IMR-90 (cell line): ENCODE results near the gene PCAT6. TPM values are rescaled to one million over a fixed set of nuclear protein-coding genes. Genes with fewer than 3 reads are reported as not detected.

ENCODE experiments used
- ATAC-seq: fragments of 200-7000 bp; cut with Tn5 transposase; 2 replicates; pipeline ENCODE4 v1.9.1; 2020; ENCODE audit warnings: low read depth, mild to moderate bottlenecking, moderate library complexity
- BruUV-seq: library from RNA; stranded (reverse); fragments of 400-500 nt; replicated peaks from 2 replicates; lab custom pipeline; 2021; lab: Mats Ljungman, UMichigan
- CTCF ChIA-PET: fragments of 300-600 bp; formaldehyde crosslinking; extraction: SDS; loops from one replicate; lab custom pipeline; 2021; ENCODE audit warnings: antibody characterized with exemption; lab: Yijun Ruan, JAX
- POLR2A ChIA-PET: fragments of 300-600 bp; sonication (Branson Sonifier 250); formaldehyde crosslinking; loops from one replicate; lab custom pipeline; 2022; ENCODE audit warnings: antibody characterized with exemption; ENCODE audit not compliant: unreplicated experiment; lab: Charles Lee
- DNase-seq: peaks from one replicate; pipeline ENCODE4 v3.0.0; 2013
- H2AFZ ChIP-seq: replicated peaks from 2 replicates; pipeline ENCODE3; 2013; ENCODE audit warnings: low read length, mild to moderate bottlenecking; ENCODE audit not compliant: poor library complexity
- H2AK5ac ChIP-seq: 2 replicates; pipeline ENCODE4 v1.6.1; 2013; ENCODE audit warnings: low read depth, low read length, inconsistent platforms
- H2AK9ac ChIP-seq: replicated peaks from 2 replicates; pipeline ENCODE3; 2013; ENCODE audit warnings: mild to moderate bottlenecking, low read depth, low read length, moderate library complexity; ENCODE audit not compliant: poor library complexity
- H2BK120ac ChIP-seq: 2 replicates; pipeline ENCODE4 v1.6.1; 2013; ENCODE audit warnings: low read depth, low read length, inconsistent platforms
- H2BK15ac ChIP-seq: 3 replicates; pipeline ENCODE4 v1.6.1; 2013; ENCODE audit warnings: low read depth, low read length, inconsistent platforms
- H2BK20ac ChIP-seq: 2 replicates; pipeline ENCODE4 v1.6.1; 2013; ENCODE audit warnings: low read depth, mild to moderate bottlenecking, inconsistent platforms, low read length, moderate library complexity
- H2BK5ac ChIP-seq: 2 replicates; pipeline ENCODE4 v1.6.1; 2013; ENCODE audit warnings: mild to moderate bottlenecking, low read depth, low read length, inconsistent platforms; ENCODE audit not compliant: poor library complexity, severe bottlenecking
- H3K14ac ChIP-seq: replicated peaks from 2 replicates; pipeline ENCODE4 v1.6.1; 2013; ENCODE audit warnings: low read depth, low read length, inconsistent platforms
- H3K18ac ChIP-seq: 2 replicates; pipeline ENCODE4 v1.6.1; 2013; ENCODE audit warnings: low read depth, low read length, control low read depth
- H3K23ac ChIP-seq: 2 replicates; pipeline ENCODE4 v1.6.1; 2013; ENCODE audit warnings: low read depth, low read length, inconsistent platforms
- H3K27ac ChIP-seq: 2 replicates; pipeline ENCODE4 v1.5.1; 2013; ENCODE audit warnings: mild to moderate bottlenecking, control low read depth, low read length; ENCODE audit not compliant: insufficient read depth
- H3K27me3 ChIP-seq: 2 replicates; pipeline ENCODE4 v1.6.1; 2013; ENCODE audit warnings: low read length; ENCODE audit not compliant: control insufficient read depth, insufficient read depth
- H3K36me3 ChIP-seq: 2 replicates; pipeline ENCODE4 v1.6.1; 2013; ENCODE audit warnings: low read length, mixed read lengths; ENCODE audit not compliant: control insufficient read depth, insufficient read depth
- H3K4ac ChIP-seq: 2 replicates; pipeline ENCODE4 v1.6.1; 2013; ENCODE audit warnings: low read depth, low read length, inconsistent platforms
- H3K4me1 ChIP-seq: 2 replicates; pipeline ENCODE4 v1.6.1; 2013; ENCODE audit warnings: low read length, mixed read lengths; ENCODE audit not compliant: control insufficient read depth, insufficient read depth
- H3K4me2 ChIP-seq: 2 replicates; pipeline ENCODE4 v1.6.1; 2013; ENCODE audit warnings: low read depth, mild to moderate bottlenecking, control low read depth, low read length, moderate library complexity
- H3K4me3 ChIP-seq: 2 replicates; pipeline ENCODE4 v1.5.1; 2013; ENCODE audit warnings: low read depth, mild to moderate bottlenecking, control low read depth, low read length, moderate library complexity; ENCODE audit not compliant: insufficient read depth
- H3K56ac ChIP-seq: 2 replicates; pipeline ENCODE4 v1.6.1; 2013; ENCODE audit warnings: low read length, inconsistent platforms; ENCODE audit not compliant: insufficient read depth; ENCODE audit errors: extremely low read depth
- H3K79me1 ChIP-seq, 2 experiments: 2 replicates each; pipeline ENCODE4 v1.6.1; 2013; ENCODE audit warnings: low read length in 2 of 2, inconsistent platforms in 1 of 2, low read depth in 1 of 2
- H3K9ac ChIP-seq: 2 replicates; pipeline ENCODE4 v1.6.1; 2013; ENCODE audit warnings: low read depth, low read length, control low read depth
- H3K9me1 ChIP-seq: 2 replicates; pipeline ENCODE4 v1.6.1; 2013; ENCODE audit warnings: low read length, inconsistent platforms; ENCODE audit not compliant: insufficient read depth
- H3K9me3 ChIP-seq: 2 replicates; pipeline ENCODE4 v1.6.1; 2013; ENCODE audit warnings: low read length; ENCODE audit not compliant: control insufficient read depth, insufficient read depth
- H4K20me1 ChIP-seq: 2 replicates; pipeline ENCODE4 v1.6.1; 2013; ENCODE audit warnings: low read length, inconsistent platforms; ENCODE audit not compliant: insufficient read depth
- H4K5ac ChIP-seq: 2 replicates; pipeline ENCODE4 v1.6.1; 2013; ENCODE audit warnings: mild to moderate bottlenecking, low read depth, low read length, control low read depth
- H4K8ac ChIP-seq, 2 experiments: 2 replicates each; pipeline ENCODE4 v1.6.1; 2013; ENCODE audit warnings: low read depth in 2 of 2, low read length in 2 of 2, control low read depth in 1 of 2, inconsistent platforms in 1 of 2
- H4K91ac ChIP-seq: 2 replicates; pipeline ENCODE4 v1.6.1; 2013; ENCODE audit warnings: low read depth, low read length, inconsistent platforms; ENCODE audit not compliant: insufficient read depth
- BHLHE40 ChIP-seq: fragments of 150-350 bp; IDR thresholded peaks from 2 replicates; pipeline ENCODE4 v1.6.1; 2016; ENCODE audit warnings: mild to moderate bottlenecking, low read depth, low read length
- CHD1 ChIP-seq: IDR thresholded peaks from 2 replicates; pipeline ENCODE4 v1.6.1; 2012; ENCODE audit warnings: low read depth, low read length, improper control_type of control experiment
- FOS ChIP-seq: fragments of 150-350 bp; IDR thresholded peaks from 2 replicates; pipeline ENCODE4 v1.6.1; 2016; ENCODE audit warnings: low read depth, low read length
- MAFK ChIP-seq: IDR thresholded peaks from 2 replicates; pipeline ENCODE4 v1.6.1; 2012; ENCODE audit warnings: low read depth, low read length, improper control_type of control experiment
- MAZ ChIP-seq: IDR thresholded peaks from 2 replicates; pipeline ENCODE4 v1.6.1; 2012; ENCODE audit warnings: low read depth, mild to moderate bottlenecking, low read length, improper control_type of control experiment, moderate library complexity, borderline replicate concordance
- MXI1 ChIP-seq: IDR thresholded peaks from 2 replicates; pipeline ENCODE4 v1.6.1; 2012; ENCODE audit warnings: low read depth, mild to moderate bottlenecking, low read length, moderate library complexity, borderline replicate concordance
- NFE2L2 ChIP-seq: fragments of 150-350 bp; IDR thresholded peaks from 2 replicates; pipeline ENCODE4 v1.6.1; 2016; ENCODE audit warnings: low read depth, mild to moderate bottlenecking, low read length
- POLR2A ChIP-seq: IDR thresholded peaks from 2 replicates; pipeline ENCODE4 v1.6.1; 2012; ENCODE audit warnings: mild to moderate bottlenecking, low read depth, low read length
- RAD21 ChIP-seq: IDR thresholded peaks from 2 replicates; pipeline ENCODE4 v1.6.1; 2012; ENCODE audit warnings: low read length, improper control_type of control experiment
- RCOR1 ChIP-seq: IDR thresholded peaks from 2 replicates; pipeline ENCODE4 v1.6.1; 2012; ENCODE audit warnings: mild to moderate bottlenecking, low read length, improper control_type of control experiment; ENCODE audit not compliant: insufficient replicate concordance
- SMC3 ChIP-seq: fragments of 150-350 bp; IDR thresholded peaks from 2 replicates; pipeline ENCODE4 v1.6.1; 2016; ENCODE audit warnings: low read depth, mild to moderate bottlenecking, antibody characterized with exemption, low read length, moderate library complexity
- WGBS, 2 experiments: methylation state at CpG; one replicate each; pipeline versions ENCODE4 v1.1.5 to v1.1.7; 2013; ENCODE audit warnings: missing lambda C conversion rate in 2 of 2; ENCODE audit not compliant: insufficient read length in 1 of 2; ENCODE audit errors: extremely low coverage in 2 of 2; 5-methylcytosine and 5-hydroxymethylcytosine counted together
- dilution Hi-C: fragments of 300-500 bp; cut with HindIII; formaldehyde crosslinking; loops from one replicate; pipeline ENCODE4 v1.14.3; 2018; ENCODE audit warnings: low sequenced_read_pairs; ENCODE audit not compliant: unreplicated experiment
- in situ Hi-C: fragments of 300-500 bp; cut with MboI; formaldehyde crosslinking; loops from 3 replicates; pipeline ENCODE4 v1.14.3; 2019; ENCODE audit warnings: low sequenced_read_pairs, inconsistent platforms, mixed read lengths
- intact Hi-C: fragments of 100-400 bp; cut with micrococcal nuclease; formaldehyde crosslinking; loops from 2 replicates; pipeline ENCODE4 v1.10.0; 2022
- polyA plus RNA-seq, 3 experiments: library from polyadenylated mRNA; depleted of rRNA; stranded (reverse); fragments of >200 nt; gene quantifications; 2 replicates each; pipeline ENCODE4 v1.2.3, GENCODE V29; 2012; ENCODE audit warnings: low replicate concordance in 1 of 3
- total RNA-seq: library from RNA; depleted of rRNA; stranded (reverse); fragments of >200 nt; gene quantifications from 2 replicates; pipeline ENCODE4 v1.2.3, GENCODE V29; 2012
- TF ChIP-seq, protein P1 (sequence below): conservative IDR thresholded peaks from 2 replicates; pipeline ENCODE4 v1.5.1; 2012; ENCODE audit warnings: mild to moderate bottlenecking, low read depth, low read length, improper control_type of control experiment
- TF ChIP-seq, protein P2 (sequence below): fragments of 150-350 bp; IDR thresholded peaks from 2 replicates; pipeline ENCODE4 v1.6.1; 2017; ENCODE audit warnings: mild to moderate bottlenecking, antibody characterized with exemption, low read length, low read depth
- TF ChIP-seq, protein P3 (sequence below): fragments of 150-350 bp; IDR thresholded peaks from 2 replicates; pipeline ENCODE4 v1.6.1; 2016; ENCODE audit warnings: low read depth, mild to moderate bottlenecking, low read length, moderate library complexity, borderline replicate concordance

PCAT6 gene
- total and polyA plus RNA-seq, 2 of the 4 experiments (the other 2 are of a cell fraction), result 5.8 TPM; not detected in 1

DNA sequence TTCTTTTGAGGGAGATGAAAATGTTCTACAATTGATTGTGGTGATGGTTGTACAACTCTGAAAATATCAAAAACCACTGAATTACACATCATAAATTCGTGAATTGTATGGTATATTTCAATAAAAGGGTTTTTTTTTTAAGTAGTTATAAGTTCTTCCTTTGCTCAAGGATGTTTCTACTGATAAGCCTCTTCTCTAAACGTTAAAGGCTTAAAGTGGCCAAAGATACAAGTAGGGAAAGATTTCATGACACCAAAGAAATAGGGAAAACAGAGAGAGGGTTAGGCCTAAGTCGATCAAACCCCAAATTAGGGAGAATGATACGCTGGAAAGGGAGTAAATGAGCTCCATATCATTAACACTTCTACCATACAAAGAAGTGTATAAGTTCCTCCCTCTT lies 6.6 kb upstream of the PCAT6 start:
- Histone ChIP-seq H3K23ac (peak overlapping the region; percentile 89; the same call in 1 of the 2 replicates), H3K4me3 (no peak overlapping the region), H3K9me1 (peaks cover 7% of the 10 kb centered on the region), H2BK5ac (no peak overlapping the region), H3K4me1 (peaks cover 9% of the 10 kb centered on the region), H2AK5ac (no peak overlapping the region), H3K79me1 (peaks cover 0 to 52% of the 10 kb centered on the region in 2 experiments; a peak in 2 of 4 replicates), H4K91ac (no peak overlapping the region), H3K27ac (no peak overlapping the region), H3K9me3 (no peaks in the 10 kb centered on the region), H2AFZ (no peak overlapping the region), H3K9ac (no peak overlapping the region), H2BK15ac (no peak overlapping the region), H4K20me1 (peaks cover 77% of the 10 kb centered on the region), H2BK20ac (no peak overlapping the region), H3K18ac (no peak overlapping the region), H3K36me3 (no peaks in the 10 kb centered on the region), H2BK120ac (no peak overlapping the region), H2AK9ac (no peak overlapping the region), H3K27me3 (no peaks in the 10 kb centered on the region), H3K4ac (no peak overlapping the region), H4K5ac (no peak overlapping the region), H4K8ac (no peak overlapping the region), H3K14ac (no peak overlapping the region), H3K56ac (no peak overlapping the region), H3K4me2 (peak overlapping the region; percentile 16; the same call in 1 of the 2 replicates)
- dilution Hi-C loops, result no loop called here
- TF ChIP-seq MXI1 (no peak), SMC3 (no peak), POLR2A (no peak), CHD1 (no peak), RCOR1 (no peak), BHLHE40 (no peak), RAD21 (no peak), FOS (no peak), NFE2L2 (no peak), MAFK (no peak), MAZ (no peak)
- TF ChIP-seq, protein P1, sequence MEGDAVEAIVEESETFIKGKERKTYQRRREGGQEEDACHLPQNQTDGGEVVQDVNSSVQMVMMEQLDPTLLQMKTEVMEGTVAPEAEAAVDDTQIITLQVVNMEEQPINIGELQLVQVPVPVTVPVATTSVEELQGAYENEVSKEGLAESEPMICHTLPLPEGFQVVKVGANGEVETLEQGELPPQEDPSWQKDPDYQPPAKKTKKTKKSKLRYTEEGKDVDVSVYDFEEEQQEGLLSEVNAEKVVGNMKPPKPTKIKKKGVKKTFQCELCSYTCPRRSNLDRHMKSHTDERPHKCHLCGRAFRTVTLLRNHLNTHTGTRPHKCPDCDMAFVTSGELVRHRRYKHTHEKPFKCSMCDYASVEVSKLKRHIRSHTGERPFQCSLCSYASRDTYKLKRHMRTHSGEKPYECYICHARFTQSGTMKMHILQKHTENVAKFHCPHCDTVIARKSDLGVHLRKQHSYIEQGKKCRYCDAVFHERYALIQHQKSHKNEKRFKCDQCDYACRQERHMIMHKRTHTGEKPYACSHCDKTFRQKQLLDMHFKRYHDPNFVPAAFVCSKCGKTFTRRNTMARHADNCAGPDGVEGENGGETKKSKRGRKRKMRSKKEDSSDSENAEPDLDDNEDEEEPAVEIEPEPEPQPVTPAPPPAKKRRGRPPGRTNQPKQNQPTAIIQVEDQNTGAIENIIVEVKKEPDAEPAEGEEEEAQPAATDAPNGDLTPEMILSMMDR, result no peak
- TF ChIP-seq, protein P2, sequence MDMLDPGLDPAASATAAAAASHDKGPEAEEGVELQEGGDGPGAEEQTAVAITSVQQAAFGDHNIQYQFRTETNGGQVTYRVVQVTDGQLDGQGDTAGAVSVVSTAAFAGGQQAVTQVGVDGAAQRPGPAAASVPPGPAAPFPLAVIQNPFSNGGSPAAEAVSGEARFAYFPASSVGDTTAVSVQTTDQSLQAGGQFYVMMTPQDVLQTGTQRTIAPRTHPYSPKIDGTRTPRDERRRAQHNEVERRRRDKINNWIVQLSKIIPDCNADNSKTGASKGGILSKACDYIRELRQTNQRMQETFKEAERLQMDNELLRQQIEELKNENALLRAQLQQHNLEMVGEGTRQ, result no peak
- TF ChIP-seq, protein P3, sequence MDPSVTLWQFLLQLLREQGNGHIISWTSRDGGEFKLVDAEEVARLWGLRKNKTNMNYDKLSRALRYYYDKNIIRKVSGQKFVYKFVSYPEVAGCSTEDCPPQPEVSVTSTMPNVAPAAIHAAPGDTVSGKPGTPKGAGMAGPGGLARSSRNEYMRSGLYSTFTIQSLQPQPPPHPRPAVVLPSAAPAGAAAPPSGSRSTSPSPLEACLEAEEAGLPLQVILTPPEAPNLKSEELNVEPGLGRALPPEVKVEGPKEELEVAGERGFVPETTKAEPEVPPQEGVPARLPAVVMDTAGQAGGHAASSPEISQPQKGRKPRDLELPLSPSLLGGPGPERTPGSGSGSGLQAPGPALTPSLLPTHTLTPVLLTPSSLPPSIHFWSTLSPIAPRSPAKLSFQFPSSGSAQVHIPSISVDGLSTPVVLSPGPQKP, result no peak
- ChIA-PET CTCF (no interaction called here), POLR2A (no interaction called here)
- WGBS, 2 experiments, result no CpG with 5 or more reads among the region's 4 CpGs
- intact Hi-C loops, result no loop called here
- DNase-seq (no peak), ATAC-seq (no peak)
- in situ Hi-C loops, result no loop called here
- no TSS peak for BruUV-seq
